RPMI7951 (cell line): ENCODE results near the gene ABCA9. TPM values are rescaled to one million over a fixed set of nuclear protein-coding genes. Genes with fewer than 3 reads are reported as not detected.
"Not testable (repeated sequence)": the region's sequence is repeated elsewhere in the genome, so short reads cannot be mapped to it uniquely, and the experiment has no call there.

Experiments used
- DNase-seq: peaks from one replicate; pipeline ENCODE4 v3.0.0-alpha.2; 2012; ENCODE audit warnings: low read depth
- total RNA-seq: library from RNA; depleted of rRNA; stranded (reverse); fragments of >200 nt; shearing (Covaris generic); gene quantifications from 2 replicates; pipeline ENCODE4 v1.2.3, GENCODE V29; 2014; rRNA removed

ABCA9 gene
- total RNA-seq, 1 experiment from 2014 or later: not detected

DNA sequence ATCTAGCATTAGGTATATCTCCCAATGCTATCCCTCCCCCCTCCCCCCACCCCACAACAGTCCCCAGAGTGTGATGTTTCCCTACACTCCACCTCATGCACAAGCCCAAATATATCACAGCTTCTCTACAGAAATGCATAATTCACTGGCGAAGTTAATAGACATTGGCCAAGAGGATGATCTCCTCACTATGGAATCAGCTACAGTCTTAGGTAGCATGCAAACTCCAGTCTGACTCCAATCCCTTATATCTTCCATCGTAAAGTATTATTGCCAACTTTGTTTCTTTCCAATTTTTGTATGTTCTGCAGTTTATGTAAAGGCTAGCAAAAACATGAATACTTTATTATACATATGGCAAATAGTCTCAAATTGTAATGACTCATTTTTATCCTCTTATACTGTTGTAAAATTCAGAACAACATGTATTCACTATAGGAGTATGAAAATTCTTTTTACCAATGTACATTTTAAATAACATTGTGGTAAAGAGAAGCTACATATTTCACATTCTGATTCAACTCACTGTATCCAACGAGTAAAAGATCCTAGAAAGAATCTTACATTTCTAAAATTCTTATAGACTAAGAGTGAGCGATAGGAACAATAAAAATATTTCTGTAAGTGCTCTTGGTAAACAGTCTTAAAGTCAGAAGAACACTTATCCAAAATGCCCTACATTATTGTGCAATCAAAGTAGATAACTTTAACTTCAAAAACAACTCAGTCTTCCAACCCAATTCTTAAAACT is 106.4 kb downstream of the ABCA9 start:
- no peak for DNase-seq

DNA sequence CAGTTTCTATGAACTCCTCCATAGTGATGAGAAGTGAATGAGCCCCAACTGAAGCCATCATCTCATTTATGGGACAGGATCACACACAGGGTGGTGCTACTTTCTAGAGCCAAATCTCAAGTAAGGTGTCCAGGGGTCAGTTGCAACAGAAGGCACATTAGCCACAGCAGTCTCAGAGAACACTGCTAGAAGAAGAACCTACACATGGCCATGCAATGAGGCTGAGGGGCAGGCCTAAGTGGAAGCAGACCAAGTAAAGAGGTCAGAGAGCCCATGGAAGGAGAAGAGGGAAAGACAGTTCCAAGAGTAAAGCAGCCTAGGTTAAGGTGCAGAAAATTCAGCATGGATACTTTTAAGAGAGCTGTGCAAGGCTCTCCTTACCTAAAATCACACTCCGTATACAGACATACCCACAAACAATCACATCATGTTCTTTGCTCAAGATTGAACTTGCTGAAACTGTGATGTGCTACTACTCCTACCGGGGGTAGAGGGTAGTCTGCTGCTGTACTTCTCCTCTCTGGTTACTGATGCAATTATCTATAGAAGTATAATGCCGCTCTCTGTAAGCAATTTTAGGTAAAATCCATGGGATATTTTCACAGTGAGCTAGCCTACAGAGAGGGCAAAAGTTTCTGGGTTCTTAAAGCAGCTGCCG is 107.3 kb downstream of the ABCA9 start:
- no peak for DNase-seq

DNA sequence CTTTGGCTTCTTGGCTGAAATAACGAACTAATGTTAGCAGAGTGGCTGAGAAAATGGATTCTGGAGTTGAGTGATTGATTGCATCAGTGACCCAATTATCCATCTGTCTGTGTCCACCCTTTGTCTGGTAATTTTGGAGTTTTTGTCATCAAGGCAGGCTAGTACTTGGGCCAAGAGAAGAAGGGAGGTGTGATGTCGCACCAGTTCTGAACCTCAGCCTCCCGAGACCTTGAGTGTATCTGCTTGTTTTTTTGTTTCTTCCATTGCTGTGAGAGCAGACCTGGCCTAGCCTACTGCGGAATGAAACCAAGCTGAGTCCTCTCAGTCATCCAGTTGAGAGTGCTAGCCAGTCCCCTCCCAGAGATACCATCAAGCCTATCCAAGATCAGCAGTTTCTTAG is 110.0 kb downstream of the ABCA9 start:
- no peak for DNase-seq

GRCh38 chr17:68947868-68948267 is 112.9 kb downstream of the ABCA9 start:
- DNase-seq: not testable (repeated sequence)

- no peak for DNase-seq
These were observed 116.2 kb downstream of the ABCA9 start for GRCh38 chr17:68944435-68945035.

- not testable (repeated sequence) for DNase-seq
These were observed 116.9 kb downstream of the ABCA9 start for GRCh38 chr17:68943812-68944182.

DNA sequence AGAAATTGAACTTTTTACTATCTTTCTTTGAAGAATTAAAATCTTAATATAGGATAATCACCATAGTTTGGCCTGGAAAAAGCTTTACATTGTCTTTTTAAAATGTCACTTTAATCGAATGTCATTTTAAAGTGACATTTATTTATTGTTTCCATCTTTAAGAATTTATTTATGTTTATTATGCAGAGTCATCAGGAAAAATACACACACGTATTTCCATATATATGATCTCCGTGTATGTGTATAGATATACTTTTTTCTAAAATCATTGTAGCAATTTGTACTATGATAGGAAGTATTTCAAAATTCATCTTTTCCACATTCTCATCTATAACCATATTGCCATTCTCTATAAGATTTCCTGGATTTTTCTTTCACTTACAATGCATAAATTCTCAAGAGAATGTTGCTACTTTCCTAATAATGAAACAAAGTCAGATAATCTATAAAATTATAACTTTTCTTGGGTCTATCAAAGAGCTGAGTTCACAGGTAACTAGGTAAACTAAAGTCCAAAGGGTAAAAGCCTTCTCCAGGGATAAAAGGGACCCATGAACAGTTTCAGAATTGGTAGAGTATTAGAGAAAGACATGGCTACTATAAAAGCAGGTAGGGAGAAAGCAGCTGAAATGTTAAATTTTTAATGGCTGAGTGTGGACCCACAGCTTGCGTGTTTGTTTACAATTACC is 117.5 kb downstream of the ABCA9 start:
- no peak for DNase-seq

GRCh38 chr17:68942389-68942788 is 118.3 kb downstream of the ABCA9 start:
- no peak for DNase-seq

DNA sequence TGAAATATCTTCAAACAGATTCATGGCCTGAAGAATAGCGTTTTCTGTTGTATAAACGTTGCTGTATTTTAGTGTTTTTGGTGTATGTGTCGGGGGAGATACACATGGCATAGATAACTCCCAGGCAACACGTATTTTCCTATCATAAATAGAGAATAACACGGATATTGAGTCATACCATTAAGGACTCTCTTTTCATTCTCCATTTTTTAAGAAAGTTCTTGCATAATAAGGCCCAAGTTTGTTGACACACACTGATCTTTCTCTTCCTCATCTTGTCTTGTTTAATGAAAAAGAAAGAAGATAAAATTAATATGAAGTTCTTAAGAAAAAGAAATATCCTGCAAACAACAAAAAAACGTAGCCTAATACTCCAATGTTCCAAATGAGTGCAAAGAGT is 119.0 kb downstream of the ABCA9 start:
- no peak for DNase-seq

- no peak for DNase-seq
These were observed 121.5 kb downstream of the ABCA9 start for GRCh38 chr17:68939195-68939594.

DNA sequence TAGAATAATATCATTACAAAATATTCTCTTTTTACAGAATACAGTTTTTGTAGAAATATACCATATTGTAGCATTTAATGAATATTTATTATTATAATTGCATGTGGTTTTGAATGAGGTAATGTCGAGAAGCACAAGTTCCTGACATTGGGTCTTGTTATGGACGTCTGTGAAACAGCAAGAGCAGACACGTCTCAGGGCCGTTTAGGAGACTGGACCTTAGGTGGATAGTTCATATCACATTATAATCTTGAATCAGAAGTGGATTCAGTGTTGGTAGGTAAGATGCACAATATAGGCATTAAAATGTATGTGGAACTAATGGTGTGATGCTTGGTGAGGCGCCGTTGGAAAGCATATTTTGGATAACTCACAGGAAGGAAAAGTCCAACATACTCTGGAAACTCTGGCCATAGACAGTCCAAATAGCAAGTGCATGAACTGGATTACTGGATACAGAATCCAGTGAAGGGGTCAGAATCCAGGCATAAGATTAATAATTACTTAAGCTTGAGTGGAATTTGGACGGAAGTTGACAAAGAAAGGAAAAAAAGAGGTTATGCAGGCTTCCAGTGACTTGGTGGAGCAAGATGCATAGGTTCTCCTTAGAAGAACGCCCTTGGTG is 122.7 kb downstream of the ABCA9 start:
- DNase-seq: no peak

- no peak for DNase-seq
These were observed 133.2 kb downstream of the ABCA9 start for GRCh38 chr17:68927516-68927915.

DNA sequence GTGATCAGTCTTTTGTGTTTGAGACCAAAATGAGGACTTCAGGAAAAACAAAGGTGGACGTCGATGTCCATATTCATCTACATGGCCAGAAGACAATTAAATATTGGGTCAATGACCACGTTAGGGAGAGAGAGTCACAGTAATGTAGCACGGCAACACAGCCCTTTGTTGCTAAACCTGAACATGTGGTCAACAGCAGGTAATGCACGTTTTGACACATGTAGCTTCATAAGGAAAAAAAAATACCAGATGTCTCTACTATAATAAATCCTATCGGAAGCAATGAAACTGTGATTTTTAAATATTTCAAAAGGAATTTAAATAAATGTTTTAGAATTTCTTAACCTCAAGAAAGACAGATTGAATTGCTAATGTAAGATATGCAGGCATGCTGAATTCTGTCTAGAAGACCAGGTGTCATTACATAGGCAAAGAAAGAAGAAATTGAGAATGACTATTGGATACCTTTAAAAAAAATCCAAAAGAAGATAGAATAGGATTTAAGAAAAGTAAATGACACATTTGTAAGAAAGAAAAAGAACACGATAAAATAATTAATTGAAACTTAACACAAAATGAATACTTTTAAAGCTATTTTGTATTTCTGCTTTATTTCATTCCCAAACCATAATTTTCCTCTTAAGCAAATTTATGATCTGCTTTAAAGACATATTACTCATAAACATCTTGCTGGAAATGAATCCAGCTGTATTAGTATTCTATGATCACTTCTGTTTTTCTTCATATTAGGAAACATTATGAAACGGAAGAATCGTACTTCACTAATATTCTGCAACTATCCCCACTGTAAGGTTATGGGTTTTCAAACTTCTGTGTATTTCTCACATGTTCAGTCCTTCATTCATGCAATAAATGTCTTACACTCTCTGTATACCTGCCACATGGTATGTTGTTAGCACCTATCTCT is 135.7 kb downstream of the ABCA9 start:
- DNase-seq: no peak

Other genes with a start within 250 kb of the ABCA9 start
- gene ABCA8, start 105.5 kb downstream of the ABCA9 start, total RNA-seq: not detected in 2 replicates
- 0.10 TPM in 1 of 2 replicates, not detected in the other for gene ABCA6, start 81.0 kb upstream of the ABCA9 start, total RNA-seq
- 0.12 TPM in 1 of 2 replicates, not detected in the other for gene ABCA10, start 167.9 kb upstream of the ABCA9 start, total RNA-seq